ENCODE measurements around the gene KIF7. TPM values are rescaled to one million over a fixed set of nuclear protein-coding genes. Genes with fewer than 3 reads are reported as not detected.

KIF7 gene
- total and polyA plus RNA-seq, 2 donors (not counting 3 experiments of a cell fraction or from before 2014, with no cell fraction given): 4.2 to 11.3 TPM

DNA sequence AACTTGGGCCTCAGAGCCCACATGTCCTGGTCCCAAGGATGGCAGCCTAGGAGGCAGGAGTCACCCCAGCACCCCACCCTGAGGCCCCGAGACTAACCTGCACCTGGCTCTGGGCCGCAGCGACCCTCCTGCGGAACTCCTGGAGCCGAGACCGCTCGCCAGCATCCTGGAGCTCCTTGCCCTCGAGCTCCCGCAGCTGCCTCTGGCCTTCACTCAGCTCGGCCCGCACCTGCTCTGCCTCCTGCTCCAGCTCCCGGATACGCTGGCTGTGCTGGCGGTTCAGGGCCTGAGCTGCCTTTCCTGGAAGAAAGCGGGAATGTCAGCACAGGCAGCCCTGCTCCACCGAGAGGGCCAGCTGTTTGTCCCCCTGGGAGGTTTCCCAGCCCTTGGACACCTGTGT lies 13.2 kb downstream of the KIF7 start:
- H4K20me1 ChIP-seq (replicated peaks; ENCODE audit: control insufficient read depth, extremely low read depth, insufficient read depth, low read length): no peaks in the 10 kb centered on the region
- DNase-seq (ENCODE audit: low read depth, low spot score): no peak
- H3K4me3 ChIP-seq (replicated peaks in 1 of 3; ENCODE audit: insufficient read depth in 1 of 3, low read depth in 1 of 3, low read length in 3 of 3): no peak overlapping the region
- ChIA-PET CTCF (interaction anchor here (2.0 kb wide), 1 partner anchor 31 kb away, joined by 6 read pairs; no protein-coding TSS in a partner anchor), POLR2A (no interaction called here)
- FAIRE-seq: no peak
- H3K27ac ChIP-seq (ENCODE audit: insufficient read depth, low read depth, low read length): no peak overlapping the region
- no peak for TF ChIP-seq EZH2 (IDR thresholded peaks at IDR 0.05; ENCODE audit: borderline replicate concordance, low read depth, low read length, severe bottlenecking)
- no peak for TF ChIP-seq POLR2AphosphoS5 (IDR thresholded peaks at IDR 0.05; ENCODE audit: insufficient read depth, low read depth, low read length)
- TF ChIP-seq, protein P1, sequence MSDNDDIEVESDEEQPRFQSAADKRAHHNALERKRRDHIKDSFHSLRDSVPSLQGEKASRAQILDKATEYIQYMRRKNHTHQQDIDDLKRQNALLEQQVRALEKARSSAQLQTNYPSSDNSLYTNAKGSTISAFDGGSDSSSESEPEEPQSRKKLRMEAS (IDR thresholded peaks at IDR 0.05; ENCODE audit: insufficient read depth, insufficient read length): no peak
- TF ChIP-seq, protein P2, sequence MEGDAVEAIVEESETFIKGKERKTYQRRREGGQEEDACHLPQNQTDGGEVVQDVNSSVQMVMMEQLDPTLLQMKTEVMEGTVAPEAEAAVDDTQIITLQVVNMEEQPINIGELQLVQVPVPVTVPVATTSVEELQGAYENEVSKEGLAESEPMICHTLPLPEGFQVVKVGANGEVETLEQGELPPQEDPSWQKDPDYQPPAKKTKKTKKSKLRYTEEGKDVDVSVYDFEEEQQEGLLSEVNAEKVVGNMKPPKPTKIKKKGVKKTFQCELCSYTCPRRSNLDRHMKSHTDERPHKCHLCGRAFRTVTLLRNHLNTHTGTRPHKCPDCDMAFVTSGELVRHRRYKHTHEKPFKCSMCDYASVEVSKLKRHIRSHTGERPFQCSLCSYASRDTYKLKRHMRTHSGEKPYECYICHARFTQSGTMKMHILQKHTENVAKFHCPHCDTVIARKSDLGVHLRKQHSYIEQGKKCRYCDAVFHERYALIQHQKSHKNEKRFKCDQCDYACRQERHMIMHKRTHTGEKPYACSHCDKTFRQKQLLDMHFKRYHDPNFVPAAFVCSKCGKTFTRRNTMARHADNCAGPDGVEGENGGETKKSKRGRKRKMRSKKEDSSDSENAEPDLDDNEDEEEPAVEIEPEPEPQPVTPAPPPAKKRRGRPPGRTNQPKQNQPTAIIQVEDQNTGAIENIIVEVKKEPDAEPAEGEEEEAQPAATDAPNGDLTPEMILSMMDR (IDR thresholded peaks at IDR 0.05; ENCODE audit: extremely low read depth in 1 of 2, insufficient read depth in 1 of 2, low read depth in 1 of 2, low read length in 2 of 2): no peak
- TF ChIP-seq FOS (IDR thresholded peaks at IDR 0.05; ENCODE audit: borderline replicate concordance, insufficient read depth, low read length): no peak
- no peak overlapping the region for H3K9ac ChIP-seq (replicated peaks; ENCODE audit: extremely low read depth, insufficient read depth, low read length)
- intact Hi-C loops (cut with micrococcal nuclease) (no loop called here), dilution Hi-C loops (cut with MboI; ENCODE audit: extremely low pct_ligation_motif_present, low sequenced_read_pairs) (no loop called here)
- H3K9me3 ChIP-seq (replicated peaks; ENCODE audit: control insufficient read depth, insufficient read depth, low read length): no peaks in the 10 kb centered on the region
- no peak overlapping the region for H2AFZ ChIP-seq (ENCODE audit: low read depth, low read length)
- peaks cover 0 to 13% of the 10 kb centered on the region in 2 experiments for H3K36me3 ChIP-seq (ENCODE audit: control insufficient read depth in 2 of 2, extremely low read depth in 1 of 2, insufficient read depth in 2 of 2, low read length in 2 of 2)
- BruUV-seq (replicated peaks): no TSS peak
- no peaks in the 10 kb centered on the region for H3K27me3 ChIP-seq (ENCODE audit: control insufficient read depth in 2 of 2, insufficient read depth in 2 of 2, low read length in 2 of 2)
- H3K4me1 ChIP-seq (ENCODE audit: control insufficient read depth, extremely low read depth, insufficient read depth, low read length): no peaks in the 10 kb centered on the region
- H3K79me2 ChIP-seq (ENCODE audit: control insufficient read depth, insufficient read depth, low read length): no peaks in the 10 kb centered on the region
- no peak overlapping the region for H3K4me2 ChIP-seq (ENCODE audit: insufficient read depth, low read length)
- H3K9me1 ChIP-seq (replicated peaks; ENCODE audit: control insufficient read depth, extremely low read depth, insufficient read depth, low read length): no peaks in the 10 kb centered on the region

DNA sequence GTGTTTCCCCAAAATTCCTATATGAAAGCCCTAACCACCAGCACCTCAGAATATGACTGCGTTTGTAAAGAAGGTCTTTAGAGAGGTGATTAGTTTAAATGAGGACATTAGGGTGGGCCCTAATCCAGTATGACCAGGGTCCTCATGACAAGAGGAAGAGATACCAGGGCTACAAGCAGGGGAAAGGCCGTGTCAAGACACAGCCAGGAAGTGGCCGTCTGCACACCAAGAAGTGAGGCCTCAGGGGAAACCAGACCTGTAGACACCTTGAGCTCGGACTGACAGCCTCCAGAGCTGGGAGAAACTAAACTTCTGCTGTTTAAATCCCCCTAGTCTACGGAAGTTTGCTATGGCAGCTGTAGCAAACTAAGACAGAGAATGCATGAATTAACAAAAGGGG lies 14.2 kb downstream of the KIF7 start:
- intact Hi-C loops (cut with micrococcal nuclease) (no loop called here), dilution Hi-C loops (cut with MboI; ENCODE audit: extremely low pct_ligation_motif_present, low sequenced_read_pairs) (no loop called here)
- BruUV-seq (replicated peaks): no TSS peak
- H3K36me3 ChIP-seq (ENCODE audit: control insufficient read depth in 2 of 2, extremely low read depth in 1 of 2, insufficient read depth in 2 of 2, low read length in 2 of 2): peaks cover 0 to 13% of the 10 kb centered on the region in 2 experiments
- ChIA-PET POLR2A (no interaction called here), CTCF (interaction anchor here (2.0 kb wide), 1 partner anchor 32 kb away, joined by 6 read pairs; no protein-coding TSS in a partner anchor)
- H3K79me2 ChIP-seq (ENCODE audit: control insufficient read depth, insufficient read depth, low read length): no peaks in the 10 kb centered on the region
- no peak for DNase-seq (ENCODE audit: low read depth, low spot score)
- no peaks in the 10 kb centered on the region for H3K9me3 ChIP-seq (replicated peaks; ENCODE audit: control insufficient read depth, insufficient read depth, low read length)
- H3K4me3 ChIP-seq (replicated peaks in 1 of 3; ENCODE audit: insufficient read depth in 1 of 3, low read depth in 1 of 3, low read length in 3 of 3): no peak overlapping the region
- H4K20me1 ChIP-seq (replicated peaks; ENCODE audit: control insufficient read depth, extremely low read depth, insufficient read depth, low read length): no peaks in the 10 kb centered on the region
- H3K4me1 ChIP-seq (ENCODE audit: control insufficient read depth, extremely low read depth, insufficient read depth, low read length): no peaks in the 10 kb centered on the region
- no peaks in the 10 kb centered on the region for H3K27me3 ChIP-seq (ENCODE audit: control insufficient read depth in 2 of 2, insufficient read depth in 2 of 2, low read length in 2 of 2)
- no peak overlapping the region for H3K27ac ChIP-seq (ENCODE audit: insufficient read depth, low read depth, low read length)
- H2AFZ ChIP-seq (ENCODE audit: low read depth, low read length): no peak overlapping the region
- no peaks in the 10 kb centered on the region for H3K9me1 ChIP-seq (replicated peaks; ENCODE audit: control insufficient read depth, extremely low read depth, insufficient read depth, low read length)
- FAIRE-seq: no peak
- TF ChIP-seq, protein P2 (IDR thresholded peaks at IDR 0.05; ENCODE audit: extremely low read depth in 1 of 2, insufficient read depth in 1 of 2, low read depth in 1 of 2, low read length in 2 of 2): no peak
- no peak for TF ChIP-seq MYC (IDR thresholded peaks at IDR 0.05; ENCODE audit: low read depth, low read length)
- H3K9ac ChIP-seq (replicated peaks; ENCODE audit: extremely low read depth, insufficient read depth, low read length): no peak overlapping the region
- H3K4me2 ChIP-seq (ENCODE audit: insufficient read depth, low read length): no peak overlapping the region

Measured in endothelial cell of umbilical vein (primary cell).